ENCODE results near the gene PPM1F. TPM values are rescaled to one million over a fixed set of nuclear protein-coding genes. Genes with fewer than 3 reads are reported as not detected.
A peak's percentile ranks its signal among the peaks of the same experiment; 100 is the strongest.

The PPM1F gene
- total RNA-seq, 2 experiments from 2014 or later: 14.4 to 22.9 TPM

DNA sequence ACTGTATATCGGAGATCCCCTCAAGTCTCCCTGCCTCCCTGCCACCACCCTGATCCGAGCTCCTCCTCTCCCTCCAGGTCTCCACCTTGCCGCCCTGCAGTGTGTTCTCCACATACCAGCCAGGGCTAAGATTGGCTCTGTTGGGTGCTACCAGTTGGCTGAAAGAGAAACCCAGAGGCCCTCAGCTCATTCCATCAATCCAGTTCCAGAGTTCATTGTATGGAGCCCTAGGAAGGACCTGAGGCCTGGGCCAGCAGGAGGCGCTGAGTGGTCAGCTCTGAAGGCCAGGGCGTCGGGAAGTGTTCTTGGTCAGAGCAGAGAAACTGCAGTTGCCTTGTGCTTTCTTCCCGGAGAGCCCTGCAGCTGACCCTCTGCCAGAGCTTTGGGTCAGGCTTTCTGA is 32.1 kb upstream of the PPM1F start:
- CTCF ChIA-PET: no interaction called here
- ATAC-seq: no peak
- H3K27me3 Mint-ChIP-seq: no peaks in the 10 kb centered on the region
- no peak for DNase-seq
- H3K9me3 Mint-ChIP-seq (ENCODE audit: low read depth): no peaks in the 10 kb centered on the region
- H3K36me3 Mint-ChIP-seq: no peaks in the 10 kb centered on the region
- no peak overlapping the region for H3K27ac Mint-ChIP-seq
- no peak overlapping the region for H3K4me3 Mint-ChIP-seq
- H3K4me1 Mint-ChIP-seq: peaks cover 27% of the 10 kb centered on the region

DNA sequence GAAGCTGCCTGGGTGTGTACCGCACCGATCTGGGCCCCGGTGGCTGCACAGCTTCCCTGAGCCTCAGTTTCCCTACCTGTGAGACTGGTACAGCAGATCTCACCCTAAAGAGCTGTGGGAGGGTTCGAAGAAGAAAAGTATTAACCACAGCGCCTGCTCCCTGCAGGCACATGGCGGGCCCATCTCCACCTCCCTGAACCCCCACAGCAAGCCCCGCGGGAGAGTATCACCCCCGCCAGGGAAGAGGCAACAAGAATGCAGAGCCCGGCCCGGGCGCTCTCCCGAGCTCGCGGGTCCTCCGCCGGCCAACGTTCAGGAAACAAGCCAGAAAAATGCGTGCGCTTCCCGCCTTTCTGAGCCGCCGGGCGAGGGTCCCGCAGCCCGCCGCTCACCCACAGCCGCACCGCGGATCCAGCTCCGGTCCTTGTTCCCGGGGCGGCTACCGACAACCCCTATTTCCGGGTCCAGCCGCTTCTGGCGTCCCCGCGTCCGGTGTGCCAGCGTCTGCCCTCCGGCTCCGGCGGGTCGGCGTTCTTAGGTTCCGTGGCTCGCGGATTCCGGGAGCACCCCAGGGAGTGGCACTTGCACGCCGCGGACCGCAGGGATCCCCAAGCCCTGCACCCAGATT is 29.8 kb upstream of the PPM1F start, which contains the start of gene TOP3B:
TOP3B (minus strand) TSS at position 450 of the 628 bp plus-strand sequence. CDS start 7,078 bp downstream, outside the sequence.
- DNase-seq (peak; percentile 87), ATAC-seq (peak; percentile 97)
- H3K4me1 Mint-ChIP-seq: peaks cover 30% of the 10 kb centered on the region
- peak within 1 kb of the TSS; percentile 88 for H3K4me3 Mint-ChIP-seq
- H3K36me3 Mint-ChIP-seq: no peaks in the 10 kb centered on the region
- H3K27me3 Mint-ChIP-seq: no peaks in the 10 kb centered on the region
- peak within 1 kb of the TSS; percentile 86 for H3K27ac Mint-ChIP-seq
- no peaks in the 10 kb centered on the region for H3K9me3 Mint-ChIP-seq (ENCODE audit: low read depth)
- CTCF ChIA-PET: interaction anchor here (0.7 to 3.3 kb wide), 4 partner anchors 10 to 106 kb away, joined by 3 to 32 read pairs (median 10); partner anchors contain the start of gene PPM1F

DNA sequence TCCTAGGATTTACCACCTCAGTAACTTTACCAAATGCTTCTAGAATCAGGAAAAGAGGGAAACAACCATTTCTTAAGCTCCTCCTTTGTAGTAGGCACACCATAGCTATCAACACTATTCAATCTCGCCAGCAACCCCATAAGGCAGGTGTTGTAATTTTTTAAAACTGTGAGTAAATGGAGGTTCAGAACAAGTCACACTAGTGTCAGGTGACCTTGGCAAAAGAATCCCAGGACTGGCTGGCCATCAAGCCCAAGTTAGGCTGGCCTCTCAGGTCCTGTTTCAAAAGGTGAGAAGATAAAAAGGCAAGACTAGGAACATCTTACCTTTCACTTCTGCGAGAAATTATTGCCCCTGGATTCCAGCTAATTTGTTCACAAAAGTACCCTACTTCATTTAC is 29.2 kb upstream of the PPM1F start:
- Mint-ChIP-seq H3K4me1 (peaks cover 30% of the 10 kb centered on the region), H3K27ac (peak overlapping the region; percentile 86), H3K27me3 (no peaks in the 10 kb centered on the region), H3K36me3 (no peaks in the 10 kb centered on the region), H3K4me3 (peak overlapping the region; percentile 88), H3K9me3 (ENCODE audit: low read depth) (no peaks in the 10 kb centered on the region)
- DNase-seq: no peak
- no peak for ATAC-seq
- CTCF ChIA-PET: interaction anchor here (2.0 to 3.3 kb wide), 3 partner anchors 10 to 45 kb away, joined by 9 to 32 read pairs (median 12); partner anchors contain the start of gene PPM1F

DNA sequence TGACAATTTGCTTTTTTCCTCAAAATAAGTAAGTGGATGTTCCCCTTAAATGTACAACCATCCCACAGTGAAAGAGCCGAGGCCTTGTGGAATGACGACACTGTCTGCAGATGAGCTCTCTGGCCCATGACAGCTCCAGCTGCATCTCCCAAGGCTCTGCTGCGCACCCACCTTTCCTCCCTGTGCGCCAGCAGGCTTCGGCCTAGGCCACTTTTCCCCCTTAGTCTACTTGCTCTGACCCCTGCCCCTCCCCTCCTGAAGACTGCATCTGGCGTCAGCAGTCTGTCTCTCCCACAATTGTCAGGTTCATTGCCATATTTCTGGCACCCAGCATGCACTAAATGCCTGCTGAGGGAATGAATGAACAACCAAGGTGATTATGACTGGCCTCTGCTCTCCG is 27.9 kb upstream of the PPM1F start:
- CTCF ChIA-PET: interaction anchor here (3.0 to 3.3 kb wide), 2 partner anchors 8 to 44 kb away, joined by 12 to 32 read pairs; no protein-coding TSS in a partner anchor
- no peaks in the 10 kb centered on the region for H3K27me3 Mint-ChIP-seq
- no peak for DNase-seq
- no peaks in the 10 kb centered on the region for H3K36me3 Mint-ChIP-seq
- H3K9me3 Mint-ChIP-seq (ENCODE audit: low read depth): no peaks in the 10 kb centered on the region
- no peak overlapping the region for H3K27ac Mint-ChIP-seq
- peaks cover 30% of the 10 kb centered on the region for H3K4me1 Mint-ChIP-seq
- H3K4me3 Mint-ChIP-seq: no peak overlapping the region
- no peak for ATAC-seq

DNA sequence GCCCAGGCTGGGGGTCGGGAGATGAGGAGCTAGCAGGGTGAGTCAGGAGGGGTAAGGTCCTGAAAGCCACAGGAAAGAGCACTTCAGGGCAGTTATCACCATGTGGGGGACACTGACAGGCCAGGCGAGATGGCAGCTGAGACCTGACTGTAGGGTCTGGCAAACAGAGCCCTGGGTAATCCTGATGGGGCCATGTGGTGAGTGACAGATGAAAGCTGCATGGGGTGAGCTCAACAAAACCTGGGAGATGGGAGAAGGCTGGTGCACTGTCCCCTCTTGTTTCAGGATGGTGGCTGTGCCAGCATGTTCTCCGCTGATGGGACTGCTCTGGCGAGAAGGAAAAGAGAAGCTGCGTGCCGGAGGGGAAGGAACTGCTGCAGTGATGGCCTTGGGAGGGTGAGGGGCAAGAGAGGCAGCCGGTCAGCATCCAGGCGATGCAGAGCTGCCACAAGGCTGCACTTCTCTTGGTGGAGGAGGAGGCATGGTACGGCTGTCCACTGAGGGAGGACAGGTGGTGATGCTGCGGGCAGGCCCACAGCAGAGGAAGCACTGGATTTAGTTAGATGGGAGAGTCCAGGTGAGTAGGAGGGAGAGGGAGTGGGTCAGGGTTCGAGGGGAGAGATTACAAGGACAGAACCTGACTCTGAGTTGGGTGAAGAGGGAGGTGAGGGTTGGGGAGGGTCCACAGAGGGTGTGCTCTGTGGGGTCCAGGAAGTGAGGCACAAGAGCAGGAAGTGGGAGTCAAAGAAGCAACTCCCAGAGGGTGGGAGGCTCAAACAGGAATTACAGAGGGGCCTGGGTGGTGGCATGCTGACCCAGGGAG is 26.1 kb upstream of the PPM1F start:
- Mint-ChIP-seq H3K4me3 (no peak overlapping the region), H3K27me3 (no peaks in the 10 kb centered on the region)

DNA sequence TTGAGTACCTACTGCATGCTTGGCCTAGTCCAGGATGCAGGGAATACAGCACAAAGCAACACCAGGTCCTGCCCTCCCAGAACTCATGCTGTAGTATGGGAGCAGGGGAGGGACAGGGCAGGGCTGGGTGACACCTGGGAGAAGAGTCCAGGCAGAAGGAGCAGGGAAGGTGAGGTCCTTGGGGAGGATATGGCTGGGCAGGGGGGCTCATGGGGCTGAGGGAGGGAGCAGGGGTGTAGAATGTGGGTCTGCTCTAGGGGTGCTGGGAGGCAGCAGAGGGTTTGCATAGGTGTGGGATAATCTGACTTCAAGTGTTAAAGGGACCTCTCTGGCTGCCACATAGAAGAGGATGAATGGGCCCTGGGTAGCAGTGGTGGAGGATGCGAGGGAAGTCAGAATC is 25.2 kb upstream of the PPM1F start:
- H3K27ac Mint-ChIP-seq: no peak overlapping the region
- H3K4me3 Mint-ChIP-seq: no peak overlapping the region
- no peaks in the 10 kb centered on the region for H3K27me3 Mint-ChIP-seq
- H3K9me3 Mint-ChIP-seq (ENCODE audit: low read depth): no peaks in the 10 kb centered on the region
- CTCF ChIA-PET: no interaction called here
- ATAC-seq (no peak), DNase-seq (no peak)
- peaks cover 8% of the 10 kb centered on the region for H3K36me3 Mint-ChIP-seq
- peaks cover 30% of the 10 kb centered on the region for H3K4me1 Mint-ChIP-seq

More for the DNA sequence above, 26.1 kb upstream of the PPM1F start:
- Mint-ChIP-seq H3K4me1 (peaks cover 30% of the 10 kb centered on the region), H3K27ac (no peak overlapping the region), H3K9me3 (ENCODE audit: low read depth) (no peaks in the 10 kb centered on the region), H3K36me3 (peaks cover 3% of the 10 kb centered on the region)
- ATAC-seq (no peak), DNase-seq (no peak)
- CTCF ChIA-PET: no interaction called here

DNA sequence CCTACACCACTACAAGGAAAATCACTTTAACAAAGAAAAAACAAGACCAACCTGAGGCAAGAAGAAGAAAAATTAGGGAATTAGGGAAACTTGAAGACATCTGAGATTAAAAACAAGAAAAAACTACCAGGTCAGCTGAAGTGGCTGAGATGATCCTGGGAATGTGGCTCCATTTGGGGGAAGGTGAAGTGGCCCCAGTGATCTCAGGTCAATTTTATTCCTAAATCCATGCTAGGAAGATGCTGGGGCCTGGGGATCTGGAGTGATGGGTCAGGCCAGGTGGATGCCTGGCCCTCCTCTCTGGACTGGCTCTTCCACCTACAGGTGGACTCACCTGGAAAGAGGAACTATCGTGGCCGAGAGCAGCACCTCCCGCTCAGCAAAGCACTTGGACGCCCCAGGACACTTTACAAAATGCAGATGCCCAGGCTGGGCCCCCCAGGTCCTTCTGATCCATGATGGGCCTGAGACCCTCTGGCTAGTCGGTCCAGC is 23.3 kb upstream of the PPM1F start:
- Mint-ChIP-seq H3K36me3 (peaks cover 16% of the 10 kb centered on the region), H3K9me3 (ENCODE audit: low read depth) (no peaks in the 10 kb centered on the region), H3K4me3 (no peak overlapping the region), H3K27me3 (no peaks in the 10 kb centered on the region), H3K27ac (no peak overlapping the region), H3K4me1 (peaks cover 13% of the 10 kb centered on the region)
- ATAC-seq (no peak), DNase-seq (no peak)
- CTCF ChIA-PET: interaction anchor here (0.6 kb wide), 1 partner anchor 23 kb away, joined by 3 read pairs; the partner anchor contains the start of gene PPM1F

DNA sequence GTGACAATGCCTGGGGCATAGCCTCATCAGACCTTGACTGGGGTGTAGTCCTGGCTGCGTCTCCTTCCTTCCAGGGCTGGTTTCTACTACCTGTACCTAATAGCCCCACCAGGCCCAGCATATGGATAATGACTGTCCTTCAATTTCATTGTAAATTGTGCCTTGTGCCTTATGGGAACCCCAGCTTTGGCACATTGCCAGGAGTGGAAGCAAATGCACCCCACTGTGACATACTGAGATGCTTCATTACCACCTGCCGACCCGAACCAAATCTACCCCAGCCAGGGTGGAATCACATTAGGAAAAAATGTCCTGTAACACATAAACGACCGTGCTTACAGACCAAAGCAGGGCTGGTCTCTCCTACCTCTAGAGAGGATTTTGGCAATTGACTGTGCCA is 22.6 kb upstream of the PPM1F start:
- H3K9me3 Mint-ChIP-seq (ENCODE audit: low read depth): no peaks in the 10 kb centered on the region
- CTCF ChIA-PET: no interaction called here
- ATAC-seq (no peak), DNase-seq (no peak)
- no peak overlapping the region for H3K27ac Mint-ChIP-seq
- H3K27me3 Mint-ChIP-seq: no peaks in the 10 kb centered on the region
- H3K4me3 Mint-ChIP-seq: no peak overlapping the region
- H3K36me3 Mint-ChIP-seq: peaks cover 19% of the 10 kb centered on the region
- H3K4me1 Mint-ChIP-seq: peaks cover 7% of the 10 kb centered on the region

DNA sequence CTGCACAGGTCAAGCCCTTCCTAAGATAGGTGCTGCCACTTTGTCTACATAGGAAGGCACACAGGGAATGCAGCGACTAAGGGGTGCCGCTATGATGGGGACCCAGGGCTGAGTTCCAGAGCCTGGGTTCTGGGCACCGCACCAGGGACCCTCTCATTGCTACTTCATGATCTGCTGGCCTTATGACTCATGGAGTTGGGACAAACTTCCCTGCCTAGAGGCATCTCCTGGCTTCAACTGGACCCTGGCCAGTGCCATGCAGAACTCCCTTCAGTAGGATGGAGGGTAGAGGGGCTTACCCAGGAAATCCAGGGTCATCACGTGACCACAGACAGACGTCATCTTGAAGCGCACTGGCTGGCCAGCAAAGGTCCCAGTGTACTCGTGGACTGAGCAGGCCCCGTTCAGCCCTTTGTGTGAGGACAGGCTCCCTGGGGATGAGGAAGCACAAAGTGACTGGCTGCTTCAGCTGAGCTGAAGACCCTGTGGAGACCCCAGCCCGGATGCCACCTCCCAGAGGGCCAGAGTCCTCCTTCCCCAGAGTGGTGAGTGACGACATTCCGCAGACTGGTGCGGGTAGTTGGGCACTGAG is 21.5 kb upstream of the PPM1F start:
- H3K27me3 Mint-ChIP-seq: no peaks in the 10 kb centered on the region
- H3K36me3 Mint-ChIP-seq: peaks cover 19% of the 10 kb centered on the region
- no peak for DNase-seq
- CTCF ChIA-PET: interaction anchor here (0.6 kb wide), 1 partner anchor 1057 kb away, joined by 3 read pairs; no protein-coding TSS in a partner anchor
- H3K27ac Mint-ChIP-seq: no peak overlapping the region
- no peak overlapping the region for H3K4me3 Mint-ChIP-seq
- peaks cover 3% of the 10 kb centered on the region for H3K4me1 Mint-ChIP-seq
- ATAC-seq: no peak
- no peaks in the 10 kb centered on the region for H3K9me3 Mint-ChIP-seq (ENCODE audit: low read depth)

DNA sequence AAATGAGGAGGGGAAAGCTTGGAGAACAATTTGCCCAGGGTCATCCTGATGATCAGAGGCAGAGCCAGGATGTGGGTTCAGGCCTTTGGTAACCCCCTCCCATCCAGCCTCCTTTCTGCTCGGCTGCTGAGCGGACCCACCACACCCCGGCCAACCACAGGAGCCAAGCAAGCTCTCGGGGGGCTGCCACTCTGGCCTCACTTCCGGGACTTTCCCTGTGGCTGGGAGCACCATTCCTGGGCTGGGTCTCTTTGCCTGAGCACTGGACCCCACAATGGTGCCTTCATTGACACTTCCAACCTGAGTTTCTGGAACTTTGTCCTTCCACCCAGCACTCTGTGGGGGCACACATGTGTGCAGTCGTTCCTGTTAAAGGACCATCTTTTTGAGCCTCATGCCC is 20.2 kb upstream of the PPM1F start:
- Mint-ChIP-seq H3K4me3 (no peak overlapping the region), H3K4me1 (no peaks in the 10 kb centered on the region), H3K9me3 (ENCODE audit: low read depth) (no peaks in the 10 kb centered on the region), H3K27me3 (no peaks in the 10 kb centered on the region), H3K36me3 (peaks cover 25% of the 10 kb centered on the region), H3K27ac (no peak overlapping the region)
- ATAC-seq (no peak), DNase-seq (no peak)
- CTCF ChIA-PET: interaction anchor here (0.6 to 3.5 kb wide), 18 partner anchors 8 to 275 kb away, joined by 3 to 32 read pairs (median 5); partner anchors contain the start of genes PPM1F and TOP3B

DNA sequence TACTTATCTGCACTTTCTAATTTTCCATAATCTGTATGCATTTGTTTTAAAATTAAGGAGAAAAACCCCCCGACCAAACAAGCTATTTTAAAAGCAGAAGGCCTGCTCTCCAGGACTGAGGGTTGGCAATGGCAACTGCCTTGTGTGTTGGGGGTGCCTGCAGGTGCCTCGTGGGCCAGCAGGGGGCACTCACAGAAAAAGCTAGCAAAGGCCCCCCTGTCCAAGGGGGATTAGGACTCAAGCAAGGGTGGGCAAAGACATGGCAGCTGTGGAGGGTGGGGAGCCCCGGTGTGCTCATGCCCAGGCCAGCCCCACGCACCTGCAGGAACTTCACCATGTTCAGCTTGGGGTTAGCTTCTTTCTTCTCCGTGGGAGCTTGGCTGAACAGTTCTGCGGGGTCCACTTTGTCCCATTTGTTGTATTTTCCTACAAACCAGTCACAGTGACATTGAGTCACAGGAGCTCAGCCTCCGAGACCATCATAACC is 19.7 kb upstream of the PPM1F start:
- no peaks in the 10 kb centered on the region for H3K27me3 Mint-ChIP-seq
- H3K27ac Mint-ChIP-seq: no peak overlapping the region
- H3K4me3 Mint-ChIP-seq: no peak overlapping the region
- no peaks in the 10 kb centered on the region for H3K9me3 Mint-ChIP-seq (ENCODE audit: low read depth)
- ATAC-seq (peak; percentile 71), DNase-seq (peak; percentile 63)
- no peaks in the 10 kb centered on the region for H3K4me1 Mint-ChIP-seq
- H3K36me3 Mint-ChIP-seq: peaks cover 25% of the 10 kb centered on the region
- CTCF ChIA-PET: interaction anchor here (0.6 to 3.5 kb wide), 18 partner anchors 9 to 275 kb away, joined by 3 to 32 read pairs (median 5); partner anchors contain the start of genes PPM1F and TOP3B

DNA sequence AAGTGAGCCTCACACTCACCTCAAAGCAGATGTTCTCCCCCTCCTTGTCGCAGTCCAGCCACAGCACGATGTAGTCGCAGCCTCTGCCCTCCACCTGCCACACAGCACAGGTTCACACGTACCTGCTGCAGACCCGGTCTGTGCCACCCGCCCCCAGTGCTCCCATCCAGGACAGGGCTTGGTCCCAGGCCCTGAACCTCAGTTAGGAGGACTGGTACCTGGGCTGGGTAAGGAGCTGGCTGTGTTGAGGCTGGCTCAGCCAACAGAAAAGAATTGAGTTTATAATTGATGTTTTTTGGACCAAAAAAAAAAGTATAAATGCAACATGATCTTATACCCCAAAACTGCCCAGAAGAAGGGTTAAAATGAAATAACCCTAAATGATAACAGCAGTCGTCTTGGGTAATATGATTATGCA is 19.2 kb upstream of the PPM1F start:
- H3K4me1 Mint-ChIP-seq: no peaks in the 10 kb centered on the region

More for the DNA sequence above, 19.2 kb upstream of the PPM1F start:
- H3K36me3 Mint-ChIP-seq: peaks cover 25% of the 10 kb centered on the region
- no peak for DNase-seq
- ATAC-seq: no peak
- no peak overlapping the region for H3K4me3 Mint-ChIP-seq
- H3K27ac Mint-ChIP-seq: no peak overlapping the region
- H3K9me3 Mint-ChIP-seq (ENCODE audit: low read depth): no peaks in the 10 kb centered on the region
- CTCF ChIA-PET: interaction anchor here (0.6 to 3.5 kb wide), 17 partner anchors 10 to 274 kb away, joined by 3 to 32 read pairs (median 5); partner anchors contain the start of genes PPM1F and TOP3B
- H3K27me3 Mint-ChIP-seq: no peaks in the 10 kb centered on the region

Measured in activated CD8-positive, alpha-beta memory T cell treated with anti-CD3 and anti-CD28 coated beads, Interleukin-2, amount 10 ng/mL, durations not matched to agents 7 days and 5 days (primary cell).